ENCODE results near the gene CHGA. TPM values are rescaled to one million over a fixed set of nuclear protein-coding genes. Genes with fewer than 3 reads are reported as not detected.
A peak's percentile ranks its signal among the peaks of the same experiment; 100 is the strongest.

Gene CHGA
- total and polyA plus RNA-seq, 2 donors = 0.71 to 4.3 TPM

DNA sequence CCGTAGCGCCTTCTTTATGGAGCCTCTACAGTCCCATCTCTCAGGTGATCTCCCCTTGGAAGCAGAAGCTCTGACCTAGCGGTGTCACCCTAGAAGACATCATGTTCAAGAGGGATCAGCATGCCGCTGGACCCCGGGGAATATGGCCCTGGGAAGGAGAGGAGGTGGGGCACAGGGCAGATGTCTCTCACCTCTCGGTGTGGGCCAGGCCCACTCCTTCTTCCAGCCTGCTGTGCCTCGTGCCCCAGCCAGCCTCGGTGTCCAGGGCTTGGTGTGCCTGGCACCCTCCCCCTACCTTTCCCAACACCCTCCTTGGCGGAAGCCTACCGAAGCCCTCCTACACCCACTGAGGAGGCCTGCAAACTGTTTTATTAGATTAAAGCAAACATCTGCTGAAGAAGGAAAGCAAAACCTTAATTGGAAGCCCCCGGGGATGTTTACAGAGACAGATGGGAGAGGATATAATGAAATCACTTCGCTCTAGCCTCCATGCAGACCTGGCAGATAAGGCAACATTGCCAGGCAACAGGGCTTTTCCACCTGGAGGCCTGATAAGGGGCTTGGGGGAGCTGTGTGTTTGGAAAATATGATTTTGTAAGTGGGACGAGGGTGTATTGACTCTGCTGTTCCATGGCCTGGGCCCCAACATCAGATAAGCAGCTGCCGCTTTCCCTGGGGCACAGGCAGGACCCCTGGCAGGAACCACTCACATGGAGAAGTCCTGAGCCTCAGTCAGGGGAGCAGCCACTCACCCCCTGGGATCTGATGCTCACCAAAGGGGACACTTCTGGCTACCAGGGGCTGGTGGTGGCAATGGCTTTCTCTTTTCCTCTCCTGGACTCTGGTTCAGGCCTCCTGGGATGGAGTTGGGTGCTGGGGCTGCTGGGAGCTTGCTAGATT, 5.7 kb upstream of the CHGA start:
- Histone ChIP-seq H3K4me3 (ENCODE audit: low read length in 2 of 2) (no peak overlapping the region), H3K9me3 (ENCODE audit: control insufficient read depth in 2 of 2, insufficient read depth in 1 of 2, low read length in 1 of 2) (no peaks in the 10 kb centered on the region), H3K36me3 (ENCODE audit: control insufficient read depth in 2 of 2, insufficient read depth in 2 of 2, low read length in 1 of 2) (no peaks in the 10 kb centered on the region), H3K4me1 (ENCODE audit: control insufficient read depth in 2 of 2, insufficient read depth in 2 of 2, low read length in 2 of 2) (no peaks in the 10 kb centered on the region), H3K27ac (ENCODE audit: low read depth in 1 of 2, low read length in 1 of 2) (no peak overlapping the region), H3K27me3 (ENCODE audit: control insufficient read depth in 2 of 2, insufficient read depth in 1 of 2, low read length in 1 of 2) (peaks cover 4 to 7% of the 10 kb centered on the region in 2 donors)
- no peak for DNase-seq (ENCODE audit: low read depth in 6 of 9, low spot score in 9 of 9)
- 89% methylated on average over 14 of the region's 14 CpGs for WGBS

DNA sequence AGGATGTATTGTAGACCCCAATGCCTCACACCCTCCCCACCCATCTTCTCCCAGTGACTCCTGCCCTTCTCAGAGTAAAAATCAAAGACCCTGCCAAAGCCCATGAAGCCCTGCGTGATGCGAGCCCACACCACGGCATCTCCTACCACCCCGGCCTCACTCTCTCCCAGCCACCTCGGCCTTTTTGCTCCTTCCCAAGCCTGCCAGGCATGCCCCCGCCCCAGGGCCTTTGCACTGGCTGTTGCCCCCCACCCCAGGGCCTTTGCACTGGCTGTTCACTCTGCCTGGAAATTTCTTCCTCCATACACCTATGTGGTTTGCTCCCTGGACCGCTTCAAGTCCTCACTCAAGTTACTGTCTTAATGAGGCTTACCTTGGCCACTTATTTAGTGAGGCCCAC, 5.0 kb upstream of the CHGA start:
- Histone ChIP-seq H3K4me1 (ENCODE audit: control insufficient read depth in 2 of 2, insufficient read depth in 2 of 2, low read length in 2 of 2) (no peaks in the 10 kb centered on the region), H3K9me3 (ENCODE audit: control insufficient read depth in 2 of 2, insufficient read depth in 1 of 2, low read length in 1 of 2) (no peaks in the 10 kb centered on the region), H3K27me3 (ENCODE audit: control insufficient read depth in 2 of 2, insufficient read depth in 1 of 2, low read length in 1 of 2) (peaks cover 11 to 14% of the 10 kb centered on the region in 2 donors), H3K27ac (ENCODE audit: low read depth in 1 of 2, low read length in 1 of 2) (no peak overlapping the region), H3K36me3 (ENCODE audit: control insufficient read depth in 2 of 2, insufficient read depth in 2 of 2, low read length in 1 of 2) (no peaks in the 10 kb centered on the region), H3K4me3 (ENCODE audit: low read length in 2 of 2) (no peak overlapping the region)
- no peak for DNase-seq (ENCODE audit: low read depth in 6 of 9, low spot score in 9 of 9)
- WGBS = 83% methylated on average over 7 of the region's 7 CpGs

DNA sequence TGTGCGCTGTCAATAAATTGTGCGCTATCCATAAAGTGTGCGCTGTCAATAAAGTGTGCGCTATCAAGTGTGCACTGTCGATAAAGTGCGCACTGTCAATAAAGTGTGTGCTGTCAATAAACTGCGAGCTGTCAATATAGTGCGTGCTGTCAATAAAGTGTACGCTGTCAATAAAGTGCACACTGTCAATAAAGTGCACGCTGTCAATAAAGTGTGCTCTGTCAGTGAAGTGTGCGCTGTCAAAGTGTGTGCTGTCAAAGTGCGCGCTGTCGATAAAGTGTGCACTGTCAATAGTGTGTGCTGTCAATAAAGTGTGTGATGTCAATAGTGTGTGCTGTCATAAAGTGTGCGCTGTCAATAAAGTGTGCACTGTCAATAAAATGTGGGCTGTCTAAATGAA, 2.9 kb upstream of the CHGA start:
- WGBS = 95% methylated on average over 15 of the region's 15 CpGs
- no peaks in the 10 kb centered on the region for H3K9me3 ChIP-seq (ENCODE audit: control insufficient read depth in 2 of 2, insufficient read depth in 1 of 2, low read length in 1 of 2)
- no peaks in the 10 kb centered on the region for H3K36me3 ChIP-seq (ENCODE audit: control insufficient read depth in 2 of 2, insufficient read depth in 2 of 2, low read length in 1 of 2)
- DNase-seq (ENCODE audit: low read depth in 6 of 9, low spot score in 9 of 9) = no peak
- no peak overlapping the region for H3K4me3 ChIP-seq (ENCODE audit: low read length in 2 of 2)
- H3K4me1 ChIP-seq (ENCODE audit: control insufficient read depth in 2 of 2, insufficient read depth in 2 of 2, low read length in 2 of 2) = no peaks in the 10 kb centered on the region
- peaks cover 17 to 30% of the 10 kb centered on the region in 2 donors for H3K27me3 ChIP-seq (ENCODE audit: control insufficient read depth in 2 of 2, insufficient read depth in 1 of 2, low read length in 1 of 2)
- no peak overlapping the region for H3K27ac ChIP-seq (ENCODE audit: low read depth in 1 of 2, low read length in 1 of 2)

DNA sequence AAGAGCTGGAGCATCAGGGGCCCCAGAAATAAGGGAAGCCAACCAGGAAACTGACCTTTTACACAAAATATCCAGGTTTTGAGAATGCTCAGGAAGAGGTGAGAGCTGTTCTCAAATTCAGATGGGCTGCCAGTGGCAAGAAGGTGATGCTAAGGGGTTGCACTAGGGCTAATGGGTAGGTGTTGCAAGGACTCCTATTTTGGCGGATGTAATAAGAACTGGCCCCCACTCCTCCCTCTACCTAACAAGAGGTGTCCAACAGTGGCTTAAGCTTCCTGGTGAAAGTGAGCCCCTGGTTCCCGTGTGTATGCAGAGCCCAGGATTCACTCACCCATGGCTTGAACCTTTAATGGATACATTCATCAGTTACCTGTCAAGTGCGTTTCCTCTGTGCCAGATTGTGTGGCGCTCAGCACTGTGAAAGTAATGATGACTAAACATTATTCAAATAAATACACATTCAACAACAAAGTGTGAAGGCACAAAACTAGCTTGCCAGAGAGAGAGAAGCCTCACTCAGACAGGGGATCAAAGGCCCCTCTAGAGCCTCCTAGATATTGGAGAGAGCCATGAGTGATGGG, 705 bp upstream of the CHGA start:
- no peak for DNase-seq (ENCODE audit: low read depth in 6 of 9, low spot score in 9 of 9)
- no peak overlapping the region for H3K27ac ChIP-seq (ENCODE audit: low read depth in 1 of 2, low read length in 1 of 2)
- no peaks in the 10 kb centered on the region for H3K9me3 ChIP-seq (ENCODE audit: control insufficient read depth in 2 of 2, insufficient read depth in 1 of 2, low read length in 1 of 2)
- H3K36me3 ChIP-seq (ENCODE audit: control insufficient read depth in 2 of 2, insufficient read depth in 2 of 2, low read length in 1 of 2) = no peaks in the 10 kb centered on the region
- H3K4me3 ChIP-seq (ENCODE audit: low read length in 2 of 2) = no peak overlapping the region
- 56% methylated on average over 4 of the region's 4 CpGs for WGBS
- no peaks in the 10 kb centered on the region for H3K4me1 ChIP-seq (ENCODE audit: control insufficient read depth in 2 of 2, insufficient read depth in 2 of 2, low read length in 2 of 2)
- H3K27me3 ChIP-seq (ENCODE audit: control insufficient read depth in 2 of 2, insufficient read depth in 1 of 2, low read length in 1 of 2) = peaks cover 17 to 30% of the 10 kb centered on the region in 2 donors

DNA sequence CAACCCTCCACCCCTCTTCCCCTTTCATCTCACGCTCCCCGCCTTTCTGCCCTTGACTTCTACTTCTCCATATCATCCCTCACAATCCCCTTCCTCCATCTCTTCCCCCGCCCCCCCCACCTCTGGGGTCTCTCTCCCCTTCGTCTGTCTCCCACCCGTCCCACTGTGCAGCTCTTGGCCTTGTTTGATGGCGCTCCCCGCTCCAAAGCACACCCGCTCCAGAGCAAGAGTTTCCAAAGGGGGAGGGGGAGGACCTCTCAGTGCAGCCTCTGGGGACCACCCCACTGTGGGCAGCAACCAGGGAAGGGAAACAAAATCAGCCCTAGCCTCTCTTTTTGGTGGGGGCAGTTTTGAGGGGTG, 774 bp downstream of the CHGA start:
- no peaks in the 10 kb centered on the region for H3K9me3 ChIP-seq (ENCODE audit: control insufficient read depth in 2 of 2, insufficient read depth in 1 of 2, low read length in 1 of 2)
- peaks cover 17 to 30% of the 10 kb centered on the region in 2 donors for H3K27me3 ChIP-seq (ENCODE audit: control insufficient read depth in 2 of 2, insufficient read depth in 1 of 2, low read length in 1 of 2)
- WGBS = 48% methylated on average over 8 of the region's 8 CpGs
- H3K36me3 ChIP-seq (ENCODE audit: control insufficient read depth in 2 of 2, insufficient read depth in 2 of 2, low read length in 1 of 2) = no peaks in the 10 kb centered on the region
- H3K27ac ChIP-seq (ENCODE audit: low read depth in 1 of 2, low read length in 1 of 2) = no peak overlapping the region
- H3K4me3 ChIP-seq (ENCODE audit: low read length in 2 of 2) = no peak overlapping the region
- no peaks in the 10 kb centered on the region for H3K4me1 ChIP-seq (ENCODE audit: control insufficient read depth in 2 of 2, insufficient read depth in 2 of 2, low read length in 2 of 2)
- DNase-seq (ENCODE audit: low read depth in 6 of 9, low spot score in 9 of 9) = no peak

DNA sequence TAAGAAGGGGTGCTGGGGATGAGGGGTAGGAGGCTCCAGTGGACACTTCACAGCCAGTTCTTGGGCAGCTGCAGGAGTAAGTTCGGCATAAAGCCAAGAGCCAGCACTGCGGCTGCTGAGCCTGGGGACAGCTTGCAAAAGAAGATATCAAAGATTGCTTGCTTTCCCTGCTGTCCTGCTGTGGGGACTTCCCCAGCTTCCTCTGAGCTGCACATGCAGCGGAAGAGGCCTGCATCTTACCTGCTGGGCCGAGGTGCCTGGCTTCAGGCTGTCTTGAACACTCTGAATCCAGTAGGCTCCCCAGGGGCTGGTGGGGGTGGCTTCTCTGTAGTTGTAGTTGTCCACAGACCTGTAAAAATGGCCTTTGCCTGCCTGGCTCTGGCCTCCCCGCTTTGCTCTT, 1.3 kb downstream of the CHGA start:
- no peak for DNase-seq (ENCODE audit: low read depth in 6 of 9, low spot score in 9 of 9)
- H3K4me3 ChIP-seq (ENCODE audit: low read length in 2 of 2) = no peak overlapping the region
- H3K27me3 ChIP-seq (ENCODE audit: control insufficient read depth in 2 of 2, insufficient read depth in 1 of 2, low read length in 1 of 2) = peaks cover 17 to 30% of the 10 kb centered on the region in 2 donors
- no peaks in the 10 kb centered on the region for H3K36me3 ChIP-seq (ENCODE audit: control insufficient read depth in 2 of 2, insufficient read depth in 2 of 2, low read length in 1 of 2)
- no peaks in the 10 kb centered on the region for H3K9me3 ChIP-seq (ENCODE audit: control insufficient read depth in 2 of 2, insufficient read depth in 1 of 2, low read length in 1 of 2)
- no peaks in the 10 kb centered on the region for H3K4me1 ChIP-seq (ENCODE audit: control insufficient read depth in 2 of 2, insufficient read depth in 2 of 2, low read length in 2 of 2)
- 62% methylated on average over 5 of the region's 5 CpGs for WGBS
- H3K27ac ChIP-seq (ENCODE audit: low read depth in 1 of 2, low read length in 1 of 2) = peak overlapping the region in 1 of 2 donors; percentile 9

DNA sequence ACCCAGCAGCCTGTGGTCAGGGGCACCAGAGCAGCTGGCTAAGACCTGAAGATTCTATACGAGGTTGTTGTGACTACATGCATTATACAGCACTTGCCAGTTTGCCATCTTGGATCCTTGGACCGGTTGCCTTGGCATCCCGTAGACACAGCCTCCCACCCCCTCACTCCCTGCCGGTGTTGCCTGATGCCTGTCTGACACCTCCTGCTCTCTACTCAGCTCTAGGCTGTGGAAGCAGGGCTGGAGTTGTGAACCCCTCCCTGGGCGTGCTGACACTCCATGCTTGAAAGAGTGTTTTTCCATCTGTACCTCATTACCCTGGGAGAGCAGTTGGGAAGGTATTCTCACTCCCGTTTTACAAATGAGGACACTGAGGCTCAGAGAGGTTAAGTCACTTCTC, 2.5 kb downstream of the CHGA start:
- DNase-seq (ENCODE audit: low read depth in 6 of 9, low spot score in 9 of 9) = no peak
- Histone ChIP-seq H3K27me3 (ENCODE audit: control insufficient read depth in 2 of 2, insufficient read depth in 1 of 2, low read length in 1 of 2) (peaks cover 17 to 30% of the 10 kb centered on the region in 2 donors), H3K4me3 (ENCODE audit: low read length in 2 of 2) (no peak overlapping the region), H3K4me1 (ENCODE audit: control insufficient read depth in 2 of 2, insufficient read depth in 2 of 2, low read length in 2 of 2) (no peaks in the 10 kb centered on the region), H3K9me3 (ENCODE audit: control insufficient read depth in 2 of 2, insufficient read depth in 1 of 2, low read length in 1 of 2) (no peaks in the 10 kb centered on the region), H3K36me3 (ENCODE audit: control insufficient read depth in 2 of 2, insufficient read depth in 2 of 2, low read length in 1 of 2) (no peaks in the 10 kb centered on the region), H3K27ac (ENCODE audit: low read depth in 1 of 2, low read length in 1 of 2) (no peak overlapping the region)
- WGBS = 85% methylated on average over 6 of the region's 6 CpGs

DNA sequence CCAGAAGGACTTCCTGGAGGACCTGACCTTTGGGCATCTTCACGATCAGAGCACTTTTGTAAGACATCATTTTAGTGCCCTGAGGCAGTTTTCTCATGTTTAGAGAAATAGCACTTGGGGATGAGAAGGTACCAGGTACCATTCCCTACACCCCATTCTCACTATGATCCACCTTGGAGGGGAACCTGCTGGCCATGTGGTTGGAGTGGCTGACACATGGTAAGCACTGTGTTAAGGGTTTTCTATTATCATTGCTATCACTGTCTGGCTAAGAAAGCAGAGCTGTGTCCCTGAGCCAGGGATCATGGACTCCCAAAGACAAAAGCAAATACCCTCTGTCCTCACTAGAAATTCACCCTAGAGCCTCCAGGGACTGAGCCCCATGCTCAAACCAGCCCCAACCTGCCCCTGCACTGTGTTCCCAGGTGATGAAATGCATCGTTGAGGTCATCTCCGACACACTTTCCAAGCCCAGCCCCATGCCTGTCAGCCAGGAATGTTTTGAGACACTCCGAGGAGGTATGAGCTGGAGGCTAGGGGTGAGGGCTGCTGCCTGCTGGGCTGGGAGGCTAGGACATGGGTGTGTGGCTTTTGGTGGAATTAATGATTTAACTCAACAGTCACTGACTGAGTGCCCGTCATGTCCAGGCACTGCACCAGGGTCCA, 3.4 kb downstream of the CHGA start:
- H3K27me3 ChIP-seq (ENCODE audit: control insufficient read depth in 2 of 2, insufficient read depth in 1 of 2, low read length in 1 of 2) = peaks cover 17 to 30% of the 10 kb centered on the region in 2 donors
- no peaks in the 10 kb centered on the region for H3K4me1 ChIP-seq (ENCODE audit: control insufficient read depth in 2 of 2, insufficient read depth in 2 of 2, low read length in 2 of 2)
- DNase-seq (ENCODE audit: low read depth in 6 of 9, low spot score in 9 of 9) = no peak
- no peaks in the 10 kb centered on the region for H3K36me3 ChIP-seq (ENCODE audit: control insufficient read depth in 2 of 2, insufficient read depth in 2 of 2, low read length in 1 of 2)
- no peak overlapping the region for H3K4me3 ChIP-seq (ENCODE audit: low read length in 2 of 2)
- H3K27ac ChIP-seq (ENCODE audit: low read depth in 1 of 2, low read length in 1 of 2) = no peak overlapping the region
- WGBS = 91% methylated on average over 5 of the region's 5 CpGs
- H3K9me3 ChIP-seq (ENCODE audit: control insufficient read depth in 2 of 2, insufficient read depth in 1 of 2, low read length in 1 of 2) = no peaks in the 10 kb centered on the region

DNA sequence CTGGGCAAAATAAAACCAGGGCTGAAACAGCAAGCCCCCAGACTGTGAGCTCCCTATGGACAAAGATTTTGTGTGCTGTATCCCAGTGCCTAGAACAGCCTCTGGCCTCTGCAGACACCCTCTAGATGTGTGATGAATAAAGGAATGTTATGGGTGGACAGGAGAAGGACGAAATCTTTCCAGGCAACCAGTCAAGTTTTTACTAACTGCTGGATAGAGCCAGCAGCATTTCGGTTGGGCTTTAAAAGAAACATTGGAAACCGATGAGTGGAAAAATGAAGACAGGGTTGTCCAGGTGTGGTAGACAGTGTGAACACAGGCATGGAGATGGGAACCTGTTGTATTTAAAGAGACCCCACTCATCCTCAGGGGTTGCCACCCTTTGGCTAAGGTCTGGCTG, 4.0 kb downstream of the CHGA start:
- Histone ChIP-seq H3K4me3 (ENCODE audit: low read length in 2 of 2) (no peak overlapping the region), H3K4me1 (ENCODE audit: control insufficient read depth in 2 of 2, insufficient read depth in 2 of 2, low read length in 2 of 2) (no peaks in the 10 kb centered on the region), H3K36me3 (ENCODE audit: control insufficient read depth in 2 of 2, insufficient read depth in 2 of 2, low read length in 1 of 2) (no peaks in the 10 kb centered on the region), H3K9me3 (ENCODE audit: control insufficient read depth in 2 of 2, insufficient read depth in 1 of 2, low read length in 1 of 2) (no peaks in the 10 kb centered on the region), H3K27me3 (ENCODE audit: control insufficient read depth in 2 of 2, insufficient read depth in 1 of 2, low read length in 1 of 2) (peaks cover 14 to 27% of the 10 kb centered on the region in 2 donors), H3K27ac (ENCODE audit: low read depth in 1 of 2, low read length in 1 of 2) (peak overlapping the region in 1 of 2 donors; percentile 36)
- 88% methylated on average over 3 of the region's 3 CpGs for WGBS
- DNase-seq (ENCODE audit: low read depth in 6 of 9, low spot score in 9 of 9) = no peak

Measured in thymus (tissue), 11 donors.